ENCODE measurements around the gene SLIT3. TPM values are rescaled to one million over a fixed set of nuclear protein-coding genes. Genes with fewer than 3 reads are reported as not detected.

Gene SLIT3
- total RNA-seq, 1 donor from 2014 or later, result 31.8 TPM

- TF ChIP-seq CTCF (IDR thresholded peaks at IDR 0.05), result no peak
- no peaks in the 10 kb centered on the region for H3K27me3 Mint-ChIP-seq (ENCODE audit: unreplicated experiment)
- H3K36me3 Mint-ChIP-seq (ENCODE audit: unreplicated experiment), result no peaks in the 10 kb centered on the region
- H3K4me3 Mint-ChIP-seq (ENCODE audit: unreplicated experiment), result no peak overlapping the region
- no peaks in the 10 kb centered on the region for H3K4me1 Mint-ChIP-seq (ENCODE audit: unreplicated experiment)
- DNase-seq (ENCODE audit: extremely low spot score, unreplicated experiment), result no peak
- no peak overlapping the region for H3K27ac Mint-ChIP-seq (ENCODE audit: unreplicated experiment)
- H3K9me3 Mint-ChIP-seq (ENCODE audit: unreplicated experiment), result no peaks in the 10 kb centered on the region
These were observed 478.1 kb downstream of the SLIT3 start for GRCh38 chr5:168822745-168823281.

- no peaks in the 10 kb centered on the region for H3K27me3 Mint-ChIP-seq (ENCODE audit: unreplicated experiment)
- H3K4me1 Mint-ChIP-seq (ENCODE audit: unreplicated experiment), result no peaks in the 10 kb centered on the region
- H3K9me3 Mint-ChIP-seq (ENCODE audit: unreplicated experiment), result no peaks in the 10 kb centered on the region
- no peak for TF ChIP-seq CTCF (IDR thresholded peaks at IDR 0.05)
- no peaks in the 10 kb centered on the region for H3K36me3 Mint-ChIP-seq (ENCODE audit: unreplicated experiment)
- DNase-seq (ENCODE audit: extremely low spot score, unreplicated experiment), result no peak
- no peak overlapping the region for H3K4me3 Mint-ChIP-seq (ENCODE audit: unreplicated experiment)
- no peak overlapping the region for H3K27ac Mint-ChIP-seq (ENCODE audit: unreplicated experiment)
These were observed 478.6 kb downstream of the SLIT3 start for GRCh38 chr5:168822248-168822744.

- Mint-ChIP-seq H3K9me3 (ENCODE audit: unreplicated experiment) (no peaks in the 10 kb centered on the region), H3K4me1 (ENCODE audit: unreplicated experiment) (no peaks in the 10 kb centered on the region)
These were observed 480.1 kb downstream of the SLIT3 start for GRCh38 chr5:168820874-168821273.

GRCh38 chr5:168819004-168819621, 481.8 kb downstream of the SLIT3 start:
- Mint-ChIP-seq H3K27ac (ENCODE audit: unreplicated experiment) (no peak overlapping the region), H3K27me3 (ENCODE audit: unreplicated experiment) (no peaks in the 10 kb centered on the region), H3K4me3 (ENCODE audit: unreplicated experiment) (no peak overlapping the region), H3K9me3 (ENCODE audit: unreplicated experiment) (no peaks in the 10 kb centered on the region), H3K4me1 (ENCODE audit: unreplicated experiment) (no peaks in the 10 kb centered on the region), H3K36me3 (ENCODE audit: unreplicated experiment) (no peaks in the 10 kb centered on the region)
- TF ChIP-seq CTCF (IDR thresholded peaks at IDR 0.05), result no peak
- no peak for DNase-seq (ENCODE audit: extremely low spot score, unreplicated experiment)

More at GRCh38 chr5:168820874-168821273, 480.1 kb downstream of the SLIT3 start:
- no peak overlapping the region for H3K4me3 Mint-ChIP-seq (ENCODE audit: unreplicated experiment)
- no peak for DNase-seq (ENCODE audit: extremely low spot score, unreplicated experiment)
- no peak for TF ChIP-seq CTCF (IDR thresholded peaks at IDR 0.05)
- H3K36me3 Mint-ChIP-seq (ENCODE audit: unreplicated experiment), result no peaks in the 10 kb centered on the region
- H3K27me3 Mint-ChIP-seq (ENCODE audit: unreplicated experiment), result no peaks in the 10 kb centered on the region
- no peak overlapping the region for H3K27ac Mint-ChIP-seq (ENCODE audit: unreplicated experiment)

- Mint-ChIP-seq H3K36me3 (ENCODE audit: unreplicated experiment) (no peaks in the 10 kb centered on the region), H3K27ac (ENCODE audit: unreplicated experiment) (no peak overlapping the region), H3K27me3 (ENCODE audit: unreplicated experiment) (no peaks in the 10 kb centered on the region), H3K4me3 (ENCODE audit: unreplicated experiment) (no peak overlapping the region), H3K9me3 (ENCODE audit: unreplicated experiment) (no peaks in the 10 kb centered on the region), H3K4me1 (ENCODE audit: unreplicated experiment) (no peaks in the 10 kb centered on the region)
- no peak for TF ChIP-seq CTCF (IDR thresholded peaks at IDR 0.05)
- no peak for DNase-seq (ENCODE audit: extremely low spot score, unreplicated experiment)
These were observed 482.4 kb downstream of the SLIT3 start for GRCh38 chr5:168818558-168818957.
